Uterus (tissue), 4 donors: Measurements from ENCODE around the gene PXDC1. TPM values are rescaled to one million over a fixed set of nuclear protein-coding genes. Genes with fewer than 3 reads are reported as not detected.

Experiments
- DNase-seq, 2 donors: peaks; one replicate each; pipeline ENCODE4 v3.0.0-alpha.2; 2019 to 2020
- H3K27ac ChIP-seq, 2 donors: fragments of 200-600 bp; sonication (generic); 1 replicate in 1 of 2; 2 replicates in 1 of 2; pipeline ENCODE4 v1.5.1; 2016 to 2018
- H3K27me3 ChIP-seq, 2 donors: fragments of 200-600 bp; sonication (generic); one replicate each; pipeline ENCODE4 v1.5.1; 2018 to 2019; ENCODE audit warnings: control low read depth in 1 of 2
- H3K36me3 ChIP-seq, 2 donors: fragments of 200-600 bp; sonication (generic); one replicate each; pipeline ENCODE4 v1.5.1; 2019; ENCODE audit warnings: control low read depth in 1 of 2
- H3K4me1 ChIP-seq, 2 donors: fragments of 200-600 bp; sonication (generic); one replicate each; pipeline ENCODE4 v1.5.1; 2018 to 2019; ENCODE audit warnings: control low read depth in 1 of 2
- H3K4me3 ChIP-seq, 2 donors: fragments of 200-600 bp; sonication (generic); 1 replicate in 1 of 2; 2 replicates in 1 of 2; pipeline ENCODE4 v1.5.1; 2018 to 2019; ENCODE audit warnings: mild to moderate bottlenecking in 1 of 2
- H3K9me3 ChIP-seq, 2 donors: fragments of 200-600 bp; sonication (generic); one replicate each; pipeline ENCODE4 v1.5.1; 2019; ENCODE audit warnings: control low read depth in 1 of 2
- CTCF ChIP-seq, 4 experiments: fragments of 200-600 bp in 2 of 4; fragments of 450-650 bp in 2 of 4; sonication (generic) in 2 of 4; IDR thresholded peaks; one replicate each; pipeline ENCODE4 v1.5.1; 2016 to 2019; ENCODE audit warnings: antibody characterized with exemption in 4 of 4, mild to moderate bottlenecking in 2 of 4, moderate library complexity in 1 of 4
- POLR2A ChIP-seq, 2 donors: fragments of 450-650 bp; IDR thresholded peaks; one replicate each; pipeline ENCODE4 v1.6.1; 2016; ENCODE audit warnings: antibody characterized with exemption in 2 of 2, mild to moderate bottlenecking in 1 of 2, moderate library complexity in 1 of 2
- intact Hi-C: fragments of 100-400 bp; cut with DNase I; formaldehyde crosslinking; loops from one replicate; pipeline ENCODE4 v1.15.1; 2023; ENCODE audit warnings: low total_unique reads
- total RNA-seq, 4 donors: library from RNA; depleted of rRNA in 3 of 4; stranded (reverse); fragments of >200 nt in 3 of 4; gene quantifications; one replicate each; pipeline versions ENCODE4 v1.1.0 to v1.2.4, GENCODE V29; 2014 to 2023
- donor health status: DM: yes; HTN: yes; CAD: no.

PXDC1 gene
- total RNA-seq, 4 donors from 2014 or later = 15.6 to 42.4 (median 31.0) TPM

DNA sequence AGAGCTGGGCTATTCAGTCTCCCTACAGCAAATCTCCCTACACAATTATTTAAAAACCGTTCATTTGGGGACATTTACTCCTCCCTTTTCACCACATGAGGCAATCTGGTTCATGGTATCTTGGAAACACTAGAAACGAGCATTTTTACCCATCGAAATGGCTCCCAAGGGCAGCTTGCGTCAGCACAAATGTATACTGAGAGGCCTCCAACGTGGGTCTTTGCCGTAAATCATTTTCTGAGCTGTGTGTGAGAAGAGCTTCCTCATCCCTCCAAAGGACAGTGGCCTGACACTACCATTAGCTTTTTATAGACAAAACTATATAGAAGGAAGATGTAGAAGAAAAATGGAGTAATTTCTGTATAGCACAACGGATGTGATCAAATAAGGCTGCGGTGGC is 30.0 kb upstream of the PXDC1 start:
- Histone ChIP-seq H3K27ac (no peak overlapping the region), H3K4me1 (no peaks in the 10 kb centered on the region), H3K27me3 (no peaks in the 10 kb centered on the region), H3K36me3 (no peaks in the 10 kb centered on the region), H3K4me3 (no peak overlapping the region), H3K9me3 (no peaks in the 10 kb centered on the region)
- intact Hi-C loops = no loop called here
- TF ChIP-seq POLR2A (IDR thresholded peaks at IDR 0.05) (no peak), CTCF (IDR thresholded peaks at IDR 0.05) (no peak)
- DNase-seq = no peak

DNA sequence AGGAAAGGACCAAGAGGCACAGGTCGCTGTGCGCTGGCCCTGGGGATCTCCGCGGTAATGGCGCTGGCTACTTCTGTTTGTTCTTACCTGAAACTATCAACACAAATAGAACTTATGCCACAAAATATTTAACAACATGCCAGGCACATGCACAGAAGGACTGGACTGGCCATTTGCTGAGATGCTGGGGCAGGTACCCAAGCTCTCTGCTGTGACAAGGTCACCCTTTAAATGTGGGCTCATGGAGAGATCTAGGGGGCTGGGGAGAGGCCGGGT is 28.0 kb upstream of the PXDC1 start:
- no peak for DNase-seq
- no peak overlapping the region for H3K4me3 ChIP-seq
- intact Hi-C loops = no loop called here
- TF ChIP-seq POLR2A (IDR thresholded peaks at IDR 0.05) (no peak), CTCF (IDR thresholded peaks at IDR 0.05) (no peak)
- H3K4me1 ChIP-seq = no peaks in the 10 kb centered on the region
- no peaks in the 10 kb centered on the region for H3K36me3 ChIP-seq
- H3K27me3 ChIP-seq = no peaks in the 10 kb centered on the region
- H3K27ac ChIP-seq = no peak overlapping the region
- no peaks in the 10 kb centered on the region for H3K9me3 ChIP-seq

GRCh38 chr6:3778701-3779573 is 27.4 kb upstream of the PXDC1 start:
- Histone ChIP-seq H3K9me3 (no peaks in the 10 kb centered on the region), H3K27me3 (no peaks in the 10 kb centered on the region), H3K4me3 (no peak overlapping the region), H3K36me3 (no peaks in the 10 kb centered on the region), H3K27ac (no peak overlapping the region), H3K4me1 (no peaks in the 10 kb centered on the region)
- TF ChIP-seq CTCF (IDR thresholded peaks at IDR 0.05) = no peak
- no peak for TF ChIP-seq POLR2A (IDR thresholded peaks at IDR 0.05)
- intact Hi-C loops = no loop called here
- DNase-seq = no peak

GRCh38 chr6:3777730-3778461 is 26.4 kb upstream of the PXDC1 start:
- H3K27me3 ChIP-seq = no peaks in the 10 kb centered on the region
- intact Hi-C loops = no loop called here
- H3K36me3 ChIP-seq = no peaks in the 10 kb centered on the region
- no peaks in the 10 kb centered on the region for H3K4me1 ChIP-seq
- H3K9me3 ChIP-seq = no peaks in the 10 kb centered on the region
- no peak overlapping the region for H3K27ac ChIP-seq
- no peak overlapping the region for H3K4me3 ChIP-seq
- no peak for DNase-seq
- TF ChIP-seq CTCF (IDR thresholded peaks at IDR 0.05) = no peak
- no peak for TF ChIP-seq POLR2A (IDR thresholded peaks at IDR 0.05)

DNA sequence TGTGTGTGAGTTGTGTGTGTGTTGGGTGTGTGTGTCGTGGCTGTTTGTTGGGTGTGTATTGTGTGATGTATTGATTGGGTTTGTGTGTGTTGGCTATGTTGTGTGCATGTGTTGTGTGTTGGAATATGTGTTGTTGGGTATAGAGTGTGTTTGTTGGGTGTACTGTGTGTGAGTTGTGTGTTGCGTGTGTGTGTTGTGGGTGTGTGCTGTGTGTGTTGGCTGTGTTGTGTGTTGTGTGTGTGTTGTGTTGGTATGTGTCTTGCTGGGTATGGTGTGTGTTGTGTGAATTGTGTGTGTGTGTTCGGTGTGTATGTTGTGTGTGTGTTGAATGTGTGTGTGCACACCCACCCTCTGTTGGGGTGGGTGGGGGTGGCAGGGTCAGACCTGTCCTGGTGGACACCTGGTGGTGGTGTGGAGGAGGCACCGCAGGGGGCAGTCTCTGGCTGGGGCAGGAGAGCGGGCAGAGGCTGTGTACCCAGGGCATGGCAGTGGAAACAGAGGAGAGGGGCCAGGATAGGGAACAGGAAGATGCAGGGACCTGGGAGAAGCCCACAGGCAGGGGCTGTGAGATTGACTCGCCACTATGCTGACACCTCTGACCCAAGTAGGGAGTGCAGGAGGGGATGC is 25.5 kb upstream of the PXDC1 start:
- Histone ChIP-seq H3K9me3 (no peaks in the 10 kb centered on the region), H3K27me3 (no peaks in the 10 kb centered on the region), H3K4me3 (no peak overlapping the region), H3K4me1 (no peaks in the 10 kb centered on the region), H3K27ac (no peak overlapping the region), H3K36me3 (no peaks in the 10 kb centered on the region)
- no peak for DNase-seq
- intact Hi-C loops = no loop called here
- TF ChIP-seq CTCF (IDR thresholded peaks at IDR 0.05) (no peak), POLR2A (IDR thresholded peaks at IDR 0.05) (no peak)
